GM23338 (cell line): ENCODE measurements around the gene SNRPN.

Experiments
- CREB1 ChIP-seq: fragments of 250-450 bp; sonication (Bioruptor Pico); IDR thresholded peaks from 2 replicates; pipeline ENCODE4 v1.5.0; 2020; ENCODE audit warnings: low read depth, mild to moderate bottlenecking, moderate library complexity
- ETS1 ChIP-seq: IDR thresholded peaks from 2 replicates; pipeline ENCODE4 v1.6.1; 2016; ENCODE audit warnings: antibody characterized with exemption
- EZH2 ChIP-seq: fragments of 200-600 bp; sonication (generic); IDR thresholded peaks from one replicate; pipeline ENCODE4 v1.8.0; 2017; ENCODE audit warnings: antibody characterized with exemption, mild to moderate bottlenecking, low read depth; ENCODE audit not compliant: unreplicated experiment
- EZH2phosphoT487 ChIP-seq: fragments of 200-600 bp; sonication (generic); IDR thresholded peaks from one replicate; pipeline ENCODE4 v1.8.1; 2018; ENCODE audit warnings: antibody characterized with exemption; ENCODE audit not compliant: unreplicated experiment
- NANOG ChIP-seq: IDR thresholded peaks from 2 replicates; pipeline ENCODE4 v1.6.1; 2016; ENCODE audit warnings: antibody characterized with exemption, borderline replicate concordance
- POLR2AphosphoS5 ChIP-seq: IDR thresholded peaks from 2 replicates; pipeline ENCODE4 v1.6.1; 2016; ENCODE audit warnings: antibody characterized with exemption, low read depth
- ZNF114 ChIP-seq: fragments of 250-450 bp; sonication (Bioruptor Pico); IDR thresholded peaks from 2 replicates; pipeline ENCODE4 v1.5.0; 2020; ENCODE audit warnings: mild to moderate bottlenecking, moderate library complexity
- ZNF331 ChIP-seq: fragments of 250-450 bp; sonication (Bioruptor Pico); IDR thresholded peaks from 2 replicates; pipeline ENCODE4 v1.5.0; 2020; ENCODE audit warnings: low read depth, mild to moderate bottlenecking, moderate library complexity
- TF ChIP-seq, protein P1 (sequence below): IDR thresholded peaks from one replicate; pipeline ENCODE4 v1.6.1; 2018; ENCODE audit warnings: antibody characterized with exemption; ENCODE audit not compliant: unreplicated experiment
- TF ChIP-seq, protein P2 (sequence below), 2 experiments: fragments of 200-600 bp in 1 of 2; sonication (generic) in 1 of 2; conservative IDR thresholded peaks; 2 replicates each; pipeline versions ENCODE4 v1.5.1 to v1.6.1; 2016 to 2017; ENCODE audit warnings: antibody characterized with exemption in 2 of 2, low read depth in 2 of 2, mild to moderate bottlenecking in 2 of 2, moderate library complexity in 1 of 2

GRCh38 chr15:25019434-25019833, 64.6 kb downstream of the SNRPN start:
- TF ChIP-seq, protein P1, sequence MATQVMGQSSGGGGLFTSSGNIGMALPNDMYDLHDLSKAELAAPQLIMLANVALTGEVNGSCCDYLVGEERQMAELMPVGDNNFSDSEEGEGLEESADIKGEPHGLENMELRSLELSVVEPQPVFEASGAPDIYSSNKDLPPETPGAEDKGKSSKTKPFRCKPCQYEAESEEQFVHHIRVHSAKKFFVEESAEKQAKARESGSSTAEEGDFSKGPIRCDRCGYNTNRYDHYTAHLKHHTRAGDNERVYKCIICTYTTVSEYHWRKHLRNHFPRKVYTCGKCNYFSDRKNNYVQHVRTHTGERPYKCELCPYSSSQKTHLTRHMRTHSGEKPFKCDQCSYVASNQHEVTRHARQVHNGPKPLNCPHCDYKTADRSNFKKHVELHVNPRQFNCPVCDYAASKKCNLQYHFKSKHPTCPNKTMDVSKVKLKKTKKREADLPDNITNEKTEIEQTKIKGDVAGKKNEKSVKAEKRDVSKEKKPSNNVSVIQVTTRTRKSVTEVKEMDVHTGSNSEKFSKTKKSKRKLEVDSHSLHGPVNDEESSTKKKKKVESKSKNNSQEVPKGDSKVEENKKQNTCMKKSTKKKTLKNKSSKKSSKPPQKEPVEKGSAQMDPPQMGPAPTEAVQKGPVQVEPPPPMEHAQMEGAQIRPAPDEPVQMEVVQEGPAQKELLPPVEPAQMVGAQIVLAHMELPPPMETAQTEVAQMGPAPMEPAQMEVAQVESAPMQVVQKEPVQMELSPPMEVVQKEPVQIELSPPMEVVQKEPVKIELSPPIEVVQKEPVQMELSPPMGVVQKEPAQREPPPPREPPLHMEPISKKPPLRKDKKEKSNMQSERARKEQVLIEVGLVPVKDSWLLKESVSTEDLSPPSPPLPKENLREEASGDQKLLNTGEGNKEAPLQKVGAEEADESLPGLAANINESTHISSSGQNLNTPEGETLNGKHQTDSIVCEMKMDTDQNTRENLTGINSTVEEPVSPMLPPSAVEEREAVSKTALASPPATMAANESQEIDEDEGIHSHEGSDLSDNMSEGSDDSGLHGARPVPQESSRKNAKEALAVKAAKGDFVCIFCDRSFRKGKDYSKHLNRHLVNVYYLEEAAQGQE: no peak
- TF ChIP-seq, protein P2, sequence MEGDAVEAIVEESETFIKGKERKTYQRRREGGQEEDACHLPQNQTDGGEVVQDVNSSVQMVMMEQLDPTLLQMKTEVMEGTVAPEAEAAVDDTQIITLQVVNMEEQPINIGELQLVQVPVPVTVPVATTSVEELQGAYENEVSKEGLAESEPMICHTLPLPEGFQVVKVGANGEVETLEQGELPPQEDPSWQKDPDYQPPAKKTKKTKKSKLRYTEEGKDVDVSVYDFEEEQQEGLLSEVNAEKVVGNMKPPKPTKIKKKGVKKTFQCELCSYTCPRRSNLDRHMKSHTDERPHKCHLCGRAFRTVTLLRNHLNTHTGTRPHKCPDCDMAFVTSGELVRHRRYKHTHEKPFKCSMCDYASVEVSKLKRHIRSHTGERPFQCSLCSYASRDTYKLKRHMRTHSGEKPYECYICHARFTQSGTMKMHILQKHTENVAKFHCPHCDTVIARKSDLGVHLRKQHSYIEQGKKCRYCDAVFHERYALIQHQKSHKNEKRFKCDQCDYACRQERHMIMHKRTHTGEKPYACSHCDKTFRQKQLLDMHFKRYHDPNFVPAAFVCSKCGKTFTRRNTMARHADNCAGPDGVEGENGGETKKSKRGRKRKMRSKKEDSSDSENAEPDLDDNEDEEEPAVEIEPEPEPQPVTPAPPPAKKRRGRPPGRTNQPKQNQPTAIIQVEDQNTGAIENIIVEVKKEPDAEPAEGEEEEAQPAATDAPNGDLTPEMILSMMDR (conservative IDR thresholded peaks at IDR 0.05; ENCODE audit: low read depth in 2 of 2): no peak
- TF ChIP-seq POLR2AphosphoS5 (no peak), CREB1 (CRISPR knock-in tag) (no peak), EZH2 (no peak), NANOG (no peak), EZH2phosphoT487 (no peak), ZNF331 (CRISPR knock-in tag) (no peak), ETS1 (no peak), ZNF114 (CRISPR knock-in tag) (no peak)
